Stimulated activated naive CD8-positive, alpha-beta T cell treated with anti-CD3 and anti-CD28 coated beads, Interleukin-15, Interleukin-2, amounts not matched to agents 100 ng/mL and 50 ng/mL, for 24 hours (primary cell): ENCODE measurements around the gene C20orf96.
A peak's percentile ranks its signal among the peaks of the same experiment; 100 is the strongest.
"Not testable (repeated sequence)": the region's sequence is repeated elsewhere in the genome, so short reads cannot be mapped to it uniquely, and the experiment has no call there.

ENCODE experiments used
- H3K27ac Mint-ChIP-seq: one replicate; pipeline ENCODE4 v1.8.0; 2021; ENCODE audit warnings: mild to moderate bottlenecking, mixed read lengths
- H3K27me3 Mint-ChIP-seq: one replicate; pipeline ENCODE4 v1.8.0; 2021; ENCODE audit warnings: mixed read lengths
- H3K36me3 Mint-ChIP-seq: one replicate; pipeline ENCODE4 v1.8.0; 2021; ENCODE audit warnings: low read depth, mixed read lengths
- H3K4me1 Mint-ChIP-seq: one replicate; pipeline ENCODE4 v1.8.0; 2021; ENCODE audit warnings: low read depth, mixed read lengths
- H3K4me3 Mint-ChIP-seq: one replicate; pipeline ENCODE4 v1.8.0; 2021; ENCODE audit warnings: mild to moderate bottlenecking, mixed read lengths
- H3K9me3 Mint-ChIP-seq: one replicate; pipeline ENCODE4 v1.8.0; 2021; ENCODE audit warnings: mixed read lengths

C20orf96 gene

DNA sequence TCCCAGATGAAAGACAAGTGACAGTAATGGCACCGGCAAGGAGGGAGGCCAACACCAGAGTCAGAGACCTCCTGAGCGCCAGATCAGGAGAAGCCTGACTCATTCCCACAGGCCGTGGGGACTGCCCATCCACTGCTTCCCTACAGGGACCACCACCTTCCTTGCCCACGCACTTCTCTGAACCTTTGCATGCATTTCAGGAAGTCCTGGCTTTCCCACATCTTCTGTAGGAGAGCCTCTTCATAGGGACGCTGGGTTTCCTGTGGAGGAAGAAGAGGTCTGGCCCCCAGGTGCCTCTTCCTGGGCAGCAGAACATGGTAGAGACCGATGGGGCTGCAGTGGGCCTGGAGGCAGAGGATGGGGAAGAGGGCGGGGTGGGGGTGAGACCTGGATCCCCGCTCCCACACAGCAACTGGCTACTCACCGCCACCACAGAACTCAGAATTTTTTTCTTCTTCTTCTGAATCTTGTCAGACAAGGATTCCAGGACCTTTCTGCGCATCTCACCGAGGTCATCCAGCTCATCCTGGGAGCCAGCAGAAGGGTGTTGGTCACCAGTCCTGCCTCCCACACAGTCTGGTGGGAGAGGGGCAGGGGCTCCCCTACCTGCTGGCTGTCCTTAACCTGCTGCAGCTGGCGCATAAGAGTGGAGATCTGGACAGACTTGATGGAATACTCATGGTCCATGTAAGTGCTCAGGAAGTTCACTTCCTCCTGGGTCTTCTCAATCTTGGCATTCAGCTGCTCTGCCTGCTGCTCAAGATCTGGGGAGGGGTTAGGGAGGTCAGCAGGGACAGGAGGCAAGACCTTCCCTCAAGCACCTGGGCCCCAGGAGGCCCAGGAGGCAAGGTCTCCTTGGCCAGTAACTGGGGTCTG lies 13.7 kb downstream of the C20orf96 start:
- no peaks in the 10 kb centered on the region for H3K27me3 Mint-ChIP-seq
- no peaks in the 10 kb centered on the region for H3K9me3 Mint-ChIP-seq
- peaks cover 8% of the 10 kb centered on the region for H3K36me3 Mint-ChIP-seq
- no peak overlapping the region for H3K4me3 Mint-ChIP-seq
- no peaks in the 10 kb centered on the region for H3K4me1 Mint-ChIP-seq
- H3K27ac Mint-ChIP-seq = no peak overlapping the region

DNA sequence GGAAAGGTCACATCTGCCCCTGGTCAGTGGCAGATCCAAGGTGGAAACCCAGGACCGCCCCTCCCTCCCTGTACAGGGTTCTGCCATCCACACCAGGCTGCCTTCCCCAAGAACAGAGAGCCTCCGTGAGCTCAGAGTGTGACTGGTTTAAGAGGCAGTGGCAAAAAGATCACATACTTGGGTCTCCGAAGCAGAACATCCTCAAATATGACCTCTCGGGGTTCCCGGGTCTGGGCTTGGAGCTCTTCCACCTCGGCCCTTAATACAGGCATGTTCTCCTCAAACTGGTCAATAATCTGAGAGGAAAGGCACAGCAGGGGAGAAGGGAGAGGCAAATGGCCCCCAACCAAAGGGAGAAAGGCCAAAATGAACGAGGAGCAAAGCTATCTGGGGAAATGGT lies 14.8 kb downstream of the C20orf96 start:
- no peaks in the 10 kb centered on the region for H3K9me3 Mint-ChIP-seq
- H3K4me1 Mint-ChIP-seq = no peaks in the 10 kb centered on the region
- H3K4me3 Mint-ChIP-seq = no peak overlapping the region
- no peak overlapping the region for H3K27ac Mint-ChIP-seq
- no peaks in the 10 kb centered on the region for H3K27me3 Mint-ChIP-seq
- H3K36me3 Mint-ChIP-seq = peaks cover 8% of the 10 kb centered on the region

DNA sequence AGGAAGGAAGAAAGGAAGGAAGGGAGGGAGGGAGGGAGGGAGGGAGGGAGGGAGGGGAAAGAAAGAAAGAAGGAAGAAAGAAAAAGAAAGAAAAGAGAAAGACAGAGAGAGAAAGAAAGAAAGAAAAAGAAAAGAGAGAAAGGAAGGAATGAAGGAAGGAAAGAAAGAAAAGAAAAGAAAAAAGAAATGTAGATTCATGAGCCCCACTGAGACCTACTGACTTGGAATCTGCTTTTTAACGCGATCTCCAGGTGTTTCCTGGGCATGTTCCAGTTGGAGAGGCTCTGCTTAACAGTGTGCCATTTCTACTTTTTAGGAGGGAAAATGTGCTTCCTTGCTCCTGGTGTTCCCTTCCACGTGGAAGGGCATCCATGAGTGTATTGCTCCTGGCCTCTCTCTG lies 16.7 kb downstream of the C20orf96 start:
- Mint-ChIP-seq H3K27ac (no peak overlapping the region), H3K9me3 (no peaks in the 10 kb centered on the region), H3K4me3 (no peak overlapping the region), H3K4me1 (no peaks in the 10 kb centered on the region), H3K36me3 (peaks cover 8% of the 10 kb centered on the region), H3K27me3 (no peaks in the 10 kb centered on the region)

DNA sequence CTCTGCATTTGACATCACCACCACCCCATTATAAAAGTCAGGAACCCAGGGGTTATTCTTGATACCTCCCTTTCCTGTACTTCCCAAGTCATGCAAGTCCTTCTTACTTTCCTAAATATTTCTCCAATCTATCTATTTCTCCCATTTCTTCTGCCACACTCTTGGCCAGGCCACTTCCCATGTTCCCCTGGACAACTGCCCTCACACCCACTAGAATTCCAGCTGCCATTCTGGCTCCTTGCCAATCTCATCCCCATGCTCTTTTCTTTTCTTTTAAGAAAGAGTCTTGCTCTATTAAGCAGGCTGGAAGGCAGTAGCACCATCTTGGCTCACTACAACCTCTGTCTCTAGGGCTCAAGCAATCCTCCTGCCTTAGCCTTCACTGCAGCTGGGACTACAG lies 17.8 kb downstream of the C20orf96 start:
- no peaks in the 10 kb centered on the region for H3K27me3 Mint-ChIP-seq
- peaks cover 8% of the 10 kb centered on the region for H3K36me3 Mint-ChIP-seq
- H3K4me3 Mint-ChIP-seq = no peak overlapping the region
- H3K27ac Mint-ChIP-seq = no peak overlapping the region
- H3K9me3 Mint-ChIP-seq = no peaks in the 10 kb centered on the region
- H3K4me1 Mint-ChIP-seq = no peaks in the 10 kb centered on the region

DNA sequence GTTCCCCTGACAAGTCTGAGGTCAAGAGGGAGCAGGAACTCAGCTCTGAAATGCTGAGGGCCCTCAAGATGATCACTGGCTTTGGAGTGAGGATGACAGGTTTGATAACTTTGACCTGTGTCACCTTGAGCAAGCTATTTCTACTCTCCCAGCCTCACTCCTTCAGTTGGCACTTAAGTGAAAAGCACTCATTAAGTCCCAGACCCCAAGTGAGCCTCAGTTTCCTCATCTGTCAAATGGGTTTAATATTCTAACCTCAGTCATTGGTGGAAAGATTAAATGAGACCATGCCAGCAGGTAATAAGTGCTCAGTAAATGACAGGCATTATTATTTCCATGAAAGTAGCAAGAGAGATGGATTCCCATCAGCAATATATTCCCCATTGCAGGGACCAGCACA lies 19.0 kb downstream of the C20orf96 start:
- Mint-ChIP-seq H3K27me3 (no peaks in the 10 kb centered on the region), H3K36me3 (peaks cover 6% of the 10 kb centered on the region), H3K27ac (no peak overlapping the region), H3K4me3 (no peak overlapping the region), H3K4me1 (peaks cover 7% of the 10 kb centered on the region), H3K9me3 (no peaks in the 10 kb centered on the region)

DNA sequence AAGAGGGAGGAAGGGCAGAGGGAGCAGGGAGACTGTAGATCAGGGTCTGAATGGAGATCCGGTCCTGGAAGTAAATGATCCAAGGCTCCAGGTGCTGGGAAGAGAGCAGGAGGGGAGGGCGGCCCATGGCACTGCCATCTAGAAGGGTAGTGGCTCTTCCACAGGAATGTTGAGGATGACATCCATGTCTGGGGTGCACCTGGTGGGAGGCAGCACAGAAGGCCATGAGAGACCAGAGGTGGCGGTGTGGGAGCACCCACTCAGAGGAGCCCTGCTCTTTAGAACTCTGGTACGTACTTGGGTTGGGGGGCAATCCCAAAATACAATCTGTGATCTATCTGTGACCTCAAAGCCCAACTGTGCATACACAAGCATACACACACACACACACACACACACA lies 19.5 kb downstream of the C20orf96 start:
- Mint-ChIP-seq H3K36me3 (peaks cover 2% of the 10 kb centered on the region), H3K27ac (no peak overlapping the region), H3K27me3 (no peaks in the 10 kb centered on the region), H3K4me3 (no peak overlapping the region), H3K4me1 (peaks cover 10% of the 10 kb centered on the region), H3K9me3 (no peaks in the 10 kb centered on the region)

DNA sequence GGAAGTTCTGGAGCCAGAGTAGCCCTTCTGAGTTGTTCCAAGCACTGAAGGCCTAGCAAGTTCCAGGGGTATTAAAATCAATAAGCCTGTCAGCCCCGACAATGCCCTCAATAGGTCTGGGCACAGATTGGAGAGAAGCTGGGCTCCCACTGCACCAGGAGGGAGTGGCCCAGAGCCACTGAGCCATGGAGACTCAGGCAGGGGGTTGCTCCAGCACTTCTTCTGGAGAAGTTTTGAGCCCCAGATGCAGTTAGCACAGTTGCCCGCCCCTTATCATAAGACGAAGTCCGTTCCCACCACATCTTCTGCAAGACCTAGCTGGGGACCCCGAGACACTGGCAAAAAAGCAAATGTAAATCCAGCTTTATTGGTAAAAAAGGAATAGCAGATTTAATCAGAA lies 20.0 kb downstream of the C20orf96 start:
- Mint-ChIP-seq H3K27me3 (no peaks in the 10 kb centered on the region), H3K36me3 (no peaks in the 10 kb centered on the region), H3K9me3 (no peaks in the 10 kb centered on the region), H3K4me3 (no peak overlapping the region), H3K27ac (no peak overlapping the region), H3K4me1 (peaks cover 10% of the 10 kb centered on the region)

DNA sequence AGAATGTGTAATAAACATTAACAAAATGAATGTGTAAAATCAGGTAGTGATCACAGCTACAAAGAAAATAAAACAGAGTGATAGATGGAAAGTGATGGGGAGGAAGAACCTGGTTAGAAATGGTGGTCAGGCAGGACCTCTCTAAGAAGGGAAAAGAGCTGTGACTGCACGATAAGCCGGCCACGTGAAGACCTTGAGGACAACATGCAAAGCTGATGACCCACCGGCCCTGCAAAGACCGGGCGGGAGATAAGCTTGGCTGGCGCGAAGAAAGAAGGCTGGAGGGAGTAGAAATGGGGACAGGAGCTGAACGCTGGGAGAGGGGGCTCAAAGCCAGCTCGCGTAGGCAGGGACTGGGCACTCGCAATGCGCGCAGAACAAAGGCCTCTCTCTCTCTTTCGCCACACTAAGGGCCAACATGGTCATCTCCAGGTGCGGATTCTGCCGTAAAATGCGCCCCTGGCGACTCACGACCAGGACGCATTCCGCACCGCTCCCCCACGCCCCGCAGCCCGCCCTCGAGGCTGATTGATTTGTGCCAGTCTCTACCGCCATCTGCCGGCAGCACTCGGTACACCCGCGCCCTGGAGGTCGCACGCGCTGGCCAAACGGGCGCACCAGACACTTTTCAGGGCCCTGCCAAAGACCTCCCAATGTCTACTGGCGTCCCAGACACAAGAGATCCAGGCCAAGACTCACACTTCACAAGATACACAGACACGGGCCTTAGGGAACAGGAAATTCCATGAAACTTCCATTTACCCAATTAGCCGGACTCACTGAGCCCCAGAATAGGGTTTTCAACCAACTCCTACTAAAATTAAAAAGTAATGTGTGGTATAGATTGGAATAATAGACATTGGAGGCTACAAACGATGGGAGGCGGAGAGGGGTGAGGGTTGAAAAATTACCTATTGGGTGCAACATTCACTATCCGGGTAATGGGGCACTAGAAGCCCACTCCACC lies 23.7 kb downstream of the C20orf96 start:
- H3K9me3 Mint-ChIP-seq = no peaks in the 10 kb centered on the region
- H3K36me3 Mint-ChIP-seq = no peaks in the 10 kb centered on the region
- H3K4me3 Mint-ChIP-seq = peak overlapping the region; percentile 77
- H3K27me3 Mint-ChIP-seq = no peaks in the 10 kb centered on the region
- peaks cover 10% of the 10 kb centered on the region for H3K4me1 Mint-ChIP-seq
- peak overlapping the region; percentile 67 for H3K27ac Mint-ChIP-seq

DNA sequence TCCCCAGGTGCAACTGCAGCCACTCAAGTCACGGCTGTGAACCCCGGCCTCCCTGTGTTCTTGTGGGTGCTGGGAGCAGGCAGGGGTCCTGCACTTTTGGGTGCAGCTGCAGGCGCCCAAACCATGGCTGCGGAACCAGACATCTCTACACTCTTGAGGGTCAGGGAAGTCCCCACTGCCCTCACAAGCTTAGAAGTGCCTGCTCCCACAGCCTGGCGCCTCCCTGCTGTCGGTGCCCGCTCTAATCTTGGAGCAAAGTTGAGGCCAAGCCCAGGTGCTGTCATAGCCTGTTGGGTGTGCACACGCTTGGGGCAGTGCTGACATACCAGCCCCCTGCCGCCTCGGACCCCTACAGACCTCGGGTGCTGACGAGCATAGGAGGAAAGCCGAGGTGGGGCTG lies 26.8 kb downstream of the C20orf96 start:
- Mint-ChIP-seq H3K27ac (no peak overlapping the region), H3K4me1 (peaks cover 14% of the 10 kb centered on the region), H3K4me3 (no peak overlapping the region), H3K9me3 (no peaks in the 10 kb centered on the region), H3K27me3 (peaks cover 4% of the 10 kb centered on the region), H3K36me3 (no peaks in the 10 kb centered on the region)

DNA sequence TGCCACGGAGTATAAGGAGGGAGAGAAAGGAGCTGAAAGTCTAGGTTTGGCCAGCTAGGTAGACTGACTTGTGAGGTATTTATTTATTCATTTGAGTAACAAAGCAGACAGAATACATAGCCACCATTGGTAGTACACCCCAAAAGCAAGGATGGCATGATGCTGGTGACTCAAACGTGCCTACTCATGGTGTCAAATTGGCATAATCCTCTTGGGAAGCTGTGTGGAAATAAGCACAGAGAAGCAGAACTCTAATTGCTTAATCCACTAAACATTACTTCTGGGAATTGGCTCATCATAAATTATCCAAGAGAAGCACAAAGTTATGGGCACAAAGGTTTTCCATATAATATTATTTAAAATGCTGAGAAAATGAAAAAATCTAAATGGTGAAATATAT lies 30.6 kb downstream of the C20orf96 start:
- H3K4me3 Mint-ChIP-seq = no peak overlapping the region
- H3K4me1 Mint-ChIP-seq = peaks cover 5% of the 10 kb centered on the region
- H3K9me3 Mint-ChIP-seq = no peaks in the 10 kb centered on the region
- no peaks in the 10 kb centered on the region for H3K36me3 Mint-ChIP-seq
- H3K27me3 Mint-ChIP-seq = peaks cover 8% of the 10 kb centered on the region
- H3K27ac Mint-ChIP-seq = no peak overlapping the region

DNA sequence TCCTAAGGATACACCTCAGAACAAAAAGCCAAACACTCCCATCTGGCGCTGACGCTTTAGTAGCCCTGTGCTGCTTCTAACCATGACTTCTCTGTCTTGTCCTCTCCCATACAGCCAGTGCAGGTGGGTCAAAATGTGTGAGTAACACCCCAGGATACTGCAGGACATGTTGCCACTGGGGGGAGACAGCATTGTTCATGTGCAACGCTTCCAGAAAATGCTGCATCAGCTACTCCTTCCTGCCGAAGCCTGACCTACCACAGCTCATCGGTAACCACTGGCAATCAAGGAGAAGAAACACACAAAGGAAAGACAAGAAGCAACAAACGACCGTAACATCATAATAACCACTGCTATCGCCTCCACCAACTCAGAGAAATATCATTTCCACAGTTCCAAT lies 31.6 kb downstream of the C20orf96 start:
- no peaks in the 10 kb centered on the region for H3K36me3 Mint-ChIP-seq
- H3K27ac Mint-ChIP-seq = no peak overlapping the region
- H3K4me1 Mint-ChIP-seq = peaks cover 5% of the 10 kb centered on the region
- H3K4me3 Mint-ChIP-seq = no peak overlapping the region
- H3K27me3 Mint-ChIP-seq = peaks cover 8% of the 10 kb centered on the region
- no peaks in the 10 kb centered on the region for H3K9me3 Mint-ChIP-seq

DNA sequence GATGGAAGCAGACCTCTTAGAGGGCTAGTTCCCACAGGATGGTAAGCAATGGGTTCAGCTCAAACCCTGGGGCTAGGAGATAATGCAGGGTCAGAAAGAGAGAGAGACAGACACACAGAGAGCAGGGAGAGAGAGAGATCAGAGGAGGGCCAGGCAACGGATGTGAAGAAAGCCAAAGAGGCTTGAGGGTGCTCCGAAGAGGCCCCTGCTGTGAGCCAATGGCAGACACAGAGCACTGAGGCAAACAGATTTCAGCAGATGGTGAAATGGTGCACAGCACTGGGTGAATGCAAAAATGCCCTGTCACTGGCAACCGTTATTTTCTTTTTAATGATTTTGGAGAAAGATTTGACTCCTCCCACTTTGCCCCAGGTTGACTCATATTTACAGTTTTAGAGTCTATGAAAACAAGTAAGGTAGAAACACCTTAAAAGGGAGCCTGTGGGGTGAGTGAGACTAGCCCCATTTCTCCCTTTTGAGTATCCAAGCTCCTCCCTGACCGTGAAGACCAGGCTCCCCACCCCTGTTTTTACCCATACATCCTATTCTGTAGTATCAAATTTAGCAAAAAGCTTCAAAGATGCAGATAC lies 32.2 kb downstream of the C20orf96 start:
- Mint-ChIP-seq H3K9me3 (no peaks in the 10 kb centered on the region), H3K36me3 (no peaks in the 10 kb centered on the region), H3K4me1 (peaks cover 5% of the 10 kb centered on the region), H3K4me3 (no peak overlapping the region), H3K27me3 (peaks cover 8% of the 10 kb centered on the region), H3K27ac (no peak overlapping the region)

DNA sequence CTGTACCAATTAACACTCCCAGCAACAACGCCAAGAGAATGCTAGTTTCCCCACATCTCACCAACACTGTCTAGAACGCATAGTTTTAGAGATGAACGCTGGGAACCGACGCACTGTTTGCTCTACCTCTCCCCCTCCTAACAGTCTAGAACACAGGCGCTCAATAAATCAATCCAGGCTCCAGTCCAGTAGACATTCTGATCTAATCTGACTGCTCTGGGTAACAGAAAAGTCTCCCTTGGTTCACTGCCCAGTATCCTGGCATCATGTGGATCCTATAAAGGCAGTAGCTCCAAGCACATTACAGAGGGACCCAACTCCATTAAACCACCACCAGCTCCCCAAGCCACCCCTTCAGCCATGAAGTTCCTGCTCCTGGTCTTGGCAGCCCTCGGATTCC lies 33.1 kb downstream of the C20orf96 start, which contains the start of gene DEFB132:
Gene DEFB132 (plus strand): TSS at position 306 of the 400 bp plus-strand sequence. CDS start 55 bp downstream, at position 361.
- Mint-ChIP-seq H3K27me3 (peaks cover 8% of the 10 kb centered on the region), H3K9me3 (no peaks in the 10 kb centered on the region), H3K36me3 (no peaks in the 10 kb centered on the region), H3K4me1 (peaks cover 5% of the 10 kb centered on the region), H3K4me3 (no peak within 1 kb of the TSS), H3K27ac (no peak within 1 kb of the TSS)

DNA sequence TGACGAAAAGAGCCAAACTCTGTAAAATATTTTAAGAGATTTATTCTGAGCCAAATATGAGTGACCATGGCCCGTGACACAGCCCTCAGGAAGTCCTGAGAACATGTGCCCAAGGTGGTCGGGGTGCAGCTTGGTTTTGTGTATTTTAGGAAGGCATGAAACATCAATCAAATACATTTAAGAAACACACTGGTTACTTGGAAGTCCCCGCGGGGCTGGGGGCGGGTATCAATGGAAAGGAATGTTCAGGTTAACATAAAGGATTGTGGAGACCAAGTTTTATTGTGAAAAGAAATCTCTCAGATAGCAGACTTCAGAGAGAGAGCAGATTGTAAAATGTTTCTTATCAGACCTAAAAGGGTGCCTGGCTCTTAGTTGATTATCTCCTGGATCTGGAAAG lies 37.1 kb downstream of the C20orf96 start:
- H3K27ac Mint-ChIP-seq, H3K4me1 Mint-ChIP-seq, H3K36me3 Mint-ChIP-seq, H3K27me3 Mint-ChIP-seq, H3K9me3 Mint-ChIP-seq, H3K4me3 Mint-ChIP-seq: not testable (repeated sequence)

DNA sequence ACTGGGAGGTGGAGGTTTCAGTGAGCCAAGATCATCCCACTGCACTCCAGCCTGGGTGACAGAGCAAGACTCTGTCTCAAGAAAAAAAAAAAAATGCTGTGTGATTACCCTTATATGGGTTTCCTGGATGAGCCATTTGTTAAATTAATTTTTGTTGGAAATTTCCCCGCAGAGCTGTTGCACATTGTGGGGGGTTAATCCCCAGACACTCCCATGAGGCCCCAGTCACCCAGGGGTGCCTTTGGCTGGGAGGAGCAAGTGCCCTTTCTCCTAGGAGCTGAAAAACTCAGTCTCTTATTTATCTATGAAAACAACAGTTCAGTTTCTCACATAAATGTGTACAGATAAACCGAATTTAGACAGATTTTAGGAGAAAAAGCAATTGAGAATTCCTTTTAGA lies 37.7 kb downstream of the C20orf96 start:
- H3K27ac Mint-ChIP-seq = no peak overlapping the region
- H3K4me1 Mint-ChIP-seq = peaks cover 8% of the 10 kb centered on the region
- H3K4me3 Mint-ChIP-seq = no peak overlapping the region
- H3K36me3 Mint-ChIP-seq = no peaks in the 10 kb centered on the region
- H3K9me3 Mint-ChIP-seq = no peaks in the 10 kb centered on the region
- H3K27me3 Mint-ChIP-seq = peaks cover 4% of the 10 kb centered on the region
